SU-DHL-6 (cell line): ENCODE results near the gene ADH7.

Source experiments
- H2AFZ ChIP-seq: fragments of 200-600 bp; sonication (generic); 2 replicates; pipeline ENCODE4 v1.6.1; 2014; ENCODE audit warnings: low read depth, mild to moderate bottlenecking, moderate library complexity, mixed read lengths, antibody characterized with exemption, low read length; ENCODE audit not compliant: severe bottlenecking
- H3F3A ChIP-seq: fragments of 200-600 bp; shearing (Covaris generic); 2 replicates; pipeline ENCODE4 v1.6.0; 2016; ENCODE audit warnings: antibody characterized with exemption, mild to moderate bottlenecking; ENCODE audit not compliant: insufficient read depth
- H3K27ac ChIP-seq: fragments of 200-600 bp; sonication (generic); 2 replicates; pipeline ENCODE4 v1.5.1; 2016; ENCODE audit warnings: low read depth, mild to moderate bottlenecking, low read length, moderate library complexity, mixed read lengths
- H3K27me3 ChIP-seq: fragments of 200-600 bp; sonication (generic), shearing (Covaris generic); 2 replicates; pipeline ENCODE4 v1.6.0; 2014; ENCODE audit warnings: mild to moderate bottlenecking, low read length
- H3K36me3 ChIP-seq: fragments of 200-600 bp; sonication (generic); 2 replicates; pipeline ENCODE4 v1.6.1; 2014; ENCODE audit warnings: mild to moderate bottlenecking, low read length, mixed read lengths
- H3K4me2 ChIP-seq: fragments of 300-600, 200-600 bp; shearing (Covaris generic), sonication (generic); 2 replicates; pipeline ENCODE4 v1.6.0; 2014; ENCODE audit warnings: low read length, low read depth, mild to moderate bottlenecking; ENCODE audit not compliant: poor library complexity, severe bottlenecking
- H3K4me3 ChIP-seq: fragments of 200-600 bp; sonication (generic); 2 replicates; pipeline ENCODE4 v1.5.1; 2014; ENCODE audit warnings: antibody characterized with exemption, low read length, mild to moderate bottlenecking, mixed read lengths; ENCODE audit not compliant: insufficient read depth, poor library complexity, severe bottlenecking
- H3K79me2 ChIP-seq: fragments of 200-600 bp; sonication (generic); 2 replicates; pipeline ENCODE4 v1.6.1; 2014; ENCODE audit warnings: mild to moderate bottlenecking, low read length, moderate library complexity; ENCODE audit not compliant: insufficient read depth
- H3K9ac ChIP-seq: fragments of 200-600 bp; sonication (generic); 2 replicates; pipeline ENCODE4 v1.7.0; 2014; ENCODE audit warnings: mild to moderate bottlenecking, low read length
- H3K9me2 ChIP-seq: fragments of 200-600 bp; sonication (generic); replicated peaks from 2 replicates; pipeline ENCODE4 v1.6.1; 2014; ENCODE audit warnings: low read length; ENCODE audit not compliant: insufficient read depth
- H3K9me3 ChIP-seq: fragments of 200-600 bp; sonication (generic); 2 replicates; pipeline ENCODE4 v1.6.1; 2014; ENCODE audit warnings: low read length, mixed read lengths; ENCODE audit not compliant: insufficient read depth
- H4K20me1 ChIP-seq: fragments of 200-600 bp; sonication (generic); 2 replicates; pipeline ENCODE4 v1.6.1; 2014; ENCODE audit warnings: low read depth, mild to moderate bottlenecking, antibody characterized with exemption, low read length, moderate library complexity, mixed read lengths
- CTCF ChIP-seq: fragments of 200-600 bp; sonication (generic); IDR thresholded peaks from one replicate; pipeline ENCODE4 v1.5.1; 2017; ENCODE audit warnings: antibody characterized with exemption, mild to moderate bottlenecking, low read length, moderate library complexity; ENCODE audit not compliant: insufficient read depth, poor library complexity, severe bottlenecking
- EZH2phosphoT487 ChIP-seq: fragments of 200-600 bp; sonication (generic), shearing (Covaris generic); conservative IDR thresholded peaks from 2 replicates; pipeline ENCODE4 v1.6.1; 2018; ENCODE audit warnings: mild to moderate bottlenecking, antibody characterized with exemption, low read length, moderate library complexity, mixed read lengths

The ADH7 gene

DNA sequence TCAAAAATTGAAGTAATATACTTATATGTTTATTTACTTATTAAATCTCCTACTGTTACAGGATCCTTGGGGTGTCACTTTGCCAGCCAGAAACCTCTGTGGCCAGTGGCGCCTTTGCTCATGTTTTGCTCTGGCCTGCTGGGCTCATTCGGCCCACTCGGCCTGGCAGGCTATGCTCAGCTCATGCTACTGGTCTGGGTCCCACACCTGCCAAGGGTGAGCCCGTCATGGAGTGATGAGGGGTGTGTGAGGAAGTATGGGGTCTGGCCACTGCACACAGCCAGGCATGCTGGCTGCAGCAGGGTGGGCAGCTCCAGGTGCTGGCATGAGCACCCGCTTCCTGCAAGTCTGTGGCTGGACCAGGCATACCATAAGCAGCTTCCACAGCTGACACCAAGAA, 25.1 kb downstream of the ADH7 start:
- H3K4me2 ChIP-seq = no peak overlapping the region
- H2AFZ ChIP-seq = no peak overlapping the region
- H3K9me3 ChIP-seq = no peaks in the 10 kb centered on the region
- H3K4me3 ChIP-seq = no peak overlapping the region
- no peaks in the 10 kb centered on the region for H3K9me2 ChIP-seq
- no peak overlapping the region for H3K9ac ChIP-seq
- no peaks in the 10 kb centered on the region for H3F3A ChIP-seq
- no peak overlapping the region for H3K27ac ChIP-seq
- no peaks in the 10 kb centered on the region for H3K79me2 ChIP-seq
- no peaks in the 10 kb centered on the region for H4K20me1 ChIP-seq
- no peaks in the 10 kb centered on the region for H3K36me3 ChIP-seq
- H3K27me3 ChIP-seq = no peaks in the 10 kb centered on the region
- TF ChIP-seq CTCF (no peak), EZH2phosphoT487 (no peak)

DNA sequence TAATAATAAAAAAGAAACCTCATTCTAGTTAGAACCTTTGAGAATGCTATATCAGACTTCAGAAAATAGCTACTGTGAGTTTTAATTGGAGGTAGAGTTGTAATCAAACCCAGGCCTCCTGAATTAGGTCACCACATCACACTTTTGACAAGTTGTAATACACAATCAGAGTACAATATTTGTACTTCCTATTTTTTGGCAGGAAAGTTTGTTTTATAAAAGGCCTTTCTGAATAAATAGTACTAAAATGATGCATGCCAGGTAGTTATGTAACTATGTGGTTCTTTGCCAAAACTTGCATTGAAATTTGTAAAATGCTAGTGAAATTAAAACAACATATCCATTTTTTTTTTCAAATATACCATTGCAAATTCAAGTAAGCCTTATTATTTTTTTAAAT, 26.8 kb downstream of the ADH7 start:
- no peaks in the 10 kb centered on the region for H3K27me3 ChIP-seq

GRCh38 chr4:99405433-99406115, 29.6 kb downstream of the ADH7 start:
- Histone ChIP-seq H3F3A (no peaks in the 10 kb centered on the region), H3K4me3 (no peak overlapping the region), H2AFZ (no peak overlapping the region), H3K36me3 (no peaks in the 10 kb centered on the region), H3K9ac (no peak overlapping the region), H3K9me2 (no peaks in the 10 kb centered on the region), H3K27me3 (no peaks in the 10 kb centered on the region), H3K4me2 (no peak overlapping the region), H4K20me1 (no peaks in the 10 kb centered on the region), H3K79me2 (no peaks in the 10 kb centered on the region), H3K27ac (no peak overlapping the region), H3K9me3 (no peaks in the 10 kb centered on the region)
- TF ChIP-seq CTCF (peak; percentile 41), EZH2phosphoT487 (no peak)

More for the DNA sequence above, 26.8 kb downstream of the ADH7 start:
- Histone ChIP-seq H3K4me2 (no peak overlapping the region), H4K20me1 (no peaks in the 10 kb centered on the region), H3K9me2 (no peaks in the 10 kb centered on the region), H3K27ac (no peak overlapping the region), H3K9ac (no peak overlapping the region), H3K4me3 (no peak overlapping the region), H3K79me2 (no peaks in the 10 kb centered on the region), H3K36me3 (no peaks in the 10 kb centered on the region), H3K9me3 (no peaks in the 10 kb centered on the region), H3F3A (no peaks in the 10 kb centered on the region), H2AFZ (no peak overlapping the region)
- no peak for TF ChIP-seq EZH2phosphoT487
- TF ChIP-seq CTCF = no peak
